ENCODE data around the gene FOSB.

The FOSB gene

DNA sequence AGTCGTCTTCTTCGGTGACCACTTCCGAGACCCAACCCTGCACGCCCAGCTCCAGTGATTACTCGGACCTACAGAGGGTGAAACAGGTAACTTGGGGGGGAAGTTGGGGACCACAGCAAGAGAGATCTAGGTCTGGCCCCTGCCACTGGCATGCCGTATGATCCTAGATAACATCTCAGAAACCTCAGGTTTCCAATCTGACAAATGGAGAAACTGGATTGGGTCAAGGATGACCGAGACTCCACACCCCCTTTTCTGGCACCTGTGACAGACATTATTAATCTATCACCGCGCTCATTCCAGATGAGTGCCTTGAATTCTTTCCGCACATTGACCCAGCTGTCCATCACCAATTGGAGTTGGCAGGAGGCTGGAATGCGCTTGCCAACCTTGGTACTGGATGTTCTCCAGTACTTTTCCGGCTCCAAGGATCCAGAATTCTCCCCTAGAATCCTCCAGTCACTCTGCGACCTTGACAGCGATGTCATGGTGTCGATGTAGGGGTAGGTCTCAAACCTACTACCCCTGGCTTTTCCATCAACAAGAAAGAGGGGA is 56.9 kb downstream of the FOSB start:
- no peak for DNase-seq (ENCODE audit: low spot score)
